GM21367 (cell line): ENCODE measurements around the gene BTBD16.

Experiments used
- ATAC-seq: cut with Tn5 transposase; IDR thresholded peaks from one replicate; pipeline ENCODE4 v1.9.1; 2021; ENCODE audit not compliant: unreplicated experiment

BTBD16 gene

GRCh38 chr10:122308417-122309141 is 37.5 kb downstream of the BTBD16 start:
- no peak for ATAC-seq

- no peak for ATAC-seq
These were observed 39.4 kb downstream of the BTBD16 start for GRCh38 chr10:122310311-122311050.

DNA sequence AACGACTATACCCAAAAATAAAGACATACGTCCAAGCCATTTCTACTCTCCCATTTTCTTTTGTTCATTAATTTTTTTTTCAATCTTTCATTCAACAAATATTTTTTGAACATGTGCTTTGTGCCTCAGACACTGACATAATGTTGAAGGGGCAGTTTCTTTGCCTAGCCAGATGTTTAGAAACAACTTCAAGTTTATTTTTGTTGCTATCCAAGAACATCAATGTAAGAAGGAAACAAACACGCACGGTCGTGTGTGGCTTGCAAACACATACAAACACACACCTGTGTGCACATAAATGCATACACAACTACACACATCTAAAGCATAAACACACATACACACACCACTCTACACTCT is 39.9 kb downstream of the BTBD16 start:
- no peak for ATAC-seq

DNA sequence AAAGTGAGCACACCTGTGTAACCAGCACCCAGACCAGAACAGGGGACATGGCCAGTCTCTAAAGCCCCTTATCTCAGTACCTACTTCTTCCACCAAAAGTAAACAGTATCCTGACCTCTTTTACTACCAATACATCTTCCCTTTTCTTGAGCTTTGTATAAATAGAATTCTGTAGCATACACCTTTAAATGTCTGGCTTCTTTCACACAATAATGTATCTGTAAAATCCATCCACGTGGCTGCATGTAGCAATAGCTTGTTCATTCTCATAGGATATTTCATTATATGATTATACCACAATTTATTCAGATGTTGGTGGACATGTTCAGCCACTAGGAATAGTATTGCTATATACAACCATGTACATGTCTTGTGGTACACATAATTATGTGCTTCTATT is 40.6 kb downstream of the BTBD16 start:
- no peak for ATAC-seq

DNA sequence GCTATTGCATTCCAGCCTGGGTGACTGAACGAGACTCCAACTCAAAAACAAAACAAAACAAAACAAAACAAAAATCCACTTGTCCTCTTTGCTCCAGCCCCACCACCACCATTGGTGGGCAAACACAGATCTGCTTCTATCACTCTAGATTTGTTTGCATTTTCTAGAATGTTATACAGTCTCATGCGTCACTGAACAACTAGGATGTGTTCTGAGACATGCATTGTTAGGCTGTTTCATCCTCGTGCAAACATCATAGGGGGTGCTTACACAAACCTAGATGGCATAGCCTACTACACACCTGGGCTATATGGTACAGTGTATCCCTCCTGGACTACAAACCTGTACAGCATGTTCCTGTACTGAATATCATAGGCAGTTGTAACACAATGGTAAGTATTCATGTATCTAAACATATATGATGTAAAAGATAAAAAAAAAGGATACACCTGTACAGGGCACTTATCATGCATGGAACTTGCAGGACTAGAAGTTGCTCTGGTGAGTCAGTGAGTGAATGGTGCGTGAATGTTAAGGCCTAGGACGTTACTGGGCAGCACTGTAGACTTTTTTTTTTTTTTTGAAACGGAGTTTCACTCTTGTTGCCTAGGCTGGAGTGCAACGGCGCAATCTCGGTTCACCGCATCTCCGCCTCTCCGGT is 45.3 kb downstream of the BTBD16 start:
- no peak for ATAC-seq

- no peak for ATAC-seq
These were observed 50.9 kb downstream of the BTBD16 start for GRCh38 chr10:122321960-122322359.

DNA sequence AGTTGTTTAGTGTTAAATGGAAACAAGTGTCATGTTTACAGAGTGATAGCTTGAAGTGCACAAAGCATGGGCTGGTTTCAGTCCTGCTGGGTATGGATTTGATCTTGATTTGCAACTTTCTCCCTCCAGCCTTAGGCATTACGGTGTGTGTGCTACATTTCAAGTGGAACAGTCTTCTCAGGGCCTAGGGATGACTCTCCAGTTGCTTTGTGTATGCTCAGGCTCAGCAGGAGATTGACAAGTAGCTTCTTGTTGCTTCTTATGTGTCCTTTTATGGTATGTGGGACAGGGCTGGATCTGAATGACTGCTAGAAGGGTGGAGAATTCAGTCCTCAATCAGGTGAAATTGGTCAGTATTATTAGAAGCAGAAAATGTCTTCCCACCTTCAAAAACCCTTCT is 52.1 kb downstream of the BTBD16 start:
- no peak for ATAC-seq

GRCh38 chr10:122323941-122324675 is 53.0 kb downstream of the BTBD16 start:
- ATAC-seq, result no peak

DNA sequence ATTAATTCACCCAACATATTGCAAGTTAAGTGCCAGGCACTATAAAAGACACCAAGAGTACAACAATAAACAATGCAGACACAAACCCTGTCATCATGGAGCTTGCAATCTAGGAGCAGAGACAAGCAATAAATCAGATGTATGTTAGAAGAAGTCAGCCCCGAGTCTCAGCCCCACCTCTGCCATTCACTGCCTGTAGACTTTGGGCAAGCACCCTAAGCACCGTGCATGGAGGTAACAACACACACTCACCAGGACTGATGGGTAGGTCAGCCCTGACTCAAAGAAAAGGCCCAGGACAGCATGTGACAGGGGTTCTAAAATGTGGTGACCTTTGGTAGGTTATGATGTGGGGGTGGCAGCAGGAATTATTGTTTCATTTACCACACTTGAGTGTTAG is 54.1 kb downstream of the BTBD16 start:
- ATAC-seq, result no peak

GRCh38 chr10:122326385-122326784 is 55.3 kb downstream of the BTBD16 start:
- no peak for ATAC-seq

- ATAC-seq, result no peak
These were observed 55.7 kb downstream of the BTBD16 start for GRCh38 chr10:122326806-122327205.

DNA sequence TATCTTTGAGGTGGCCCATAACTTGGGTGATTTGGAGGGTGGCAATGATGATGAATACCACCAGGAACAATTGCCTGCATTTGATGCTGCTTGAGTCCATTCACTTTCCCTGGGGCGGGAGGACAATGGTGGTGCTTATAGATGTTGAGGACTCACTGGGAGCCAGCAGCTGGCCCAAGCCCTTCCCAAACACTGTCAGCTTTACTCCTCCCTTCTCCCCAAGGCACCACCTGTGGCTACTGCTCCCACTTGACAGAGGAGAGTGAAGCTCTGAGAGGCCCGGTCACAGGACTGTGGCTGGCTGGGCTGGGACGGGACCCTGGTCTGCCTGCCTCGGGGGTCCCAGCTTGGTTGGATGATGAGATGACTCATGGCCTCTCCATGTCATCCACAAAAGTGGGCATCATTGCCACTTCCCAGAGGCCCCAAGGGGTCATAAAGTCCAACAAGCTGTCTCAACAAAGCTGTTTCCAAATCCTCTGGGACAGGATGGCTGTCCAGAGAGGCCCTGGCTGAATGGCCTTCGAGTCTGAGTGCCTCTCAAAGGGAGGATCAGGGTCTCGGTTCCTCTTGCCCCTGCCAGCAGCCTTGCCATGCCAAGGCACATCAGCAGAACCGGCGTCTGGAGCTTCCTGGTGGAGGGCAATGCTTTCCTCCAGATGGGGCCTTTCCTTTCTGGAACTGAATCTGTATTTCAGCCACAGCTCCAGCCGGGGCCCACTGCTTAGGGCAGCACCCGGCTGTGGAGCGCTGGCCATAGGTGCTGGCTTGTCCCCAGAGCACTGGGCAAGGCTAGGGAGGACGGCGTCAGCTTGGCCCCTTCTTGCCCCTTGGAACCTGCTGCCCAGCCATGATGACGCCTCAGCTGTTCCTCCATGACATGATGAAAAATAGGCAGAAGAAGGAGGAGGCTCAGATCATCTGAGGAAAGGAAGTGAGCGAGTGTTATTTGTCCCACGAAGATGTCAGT is 56.4 kb downstream of the BTBD16 start:
- no peak for ATAC-seq

DNA sequence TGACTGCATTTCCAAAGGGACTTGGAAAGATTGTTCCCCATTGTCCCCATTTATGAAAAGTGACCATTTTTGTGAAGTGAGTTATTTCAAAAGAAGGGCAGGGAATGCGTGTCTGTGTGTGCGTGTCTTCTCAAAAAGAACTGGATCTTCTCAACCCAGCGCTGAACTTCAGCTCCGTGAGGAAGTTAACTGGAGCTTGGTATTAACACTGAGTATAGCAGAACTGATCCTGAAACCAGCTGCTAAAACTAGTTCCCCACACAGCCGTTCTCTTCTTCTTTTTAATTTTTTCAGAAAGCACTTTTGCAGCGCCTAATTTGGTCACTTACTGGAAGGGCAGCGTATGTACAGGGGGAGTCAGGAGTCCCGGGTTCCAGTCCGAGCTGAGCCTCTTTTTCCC is 57.6 kb downstream of the BTBD16 start:
- no peak for ATAC-seq

DNA sequence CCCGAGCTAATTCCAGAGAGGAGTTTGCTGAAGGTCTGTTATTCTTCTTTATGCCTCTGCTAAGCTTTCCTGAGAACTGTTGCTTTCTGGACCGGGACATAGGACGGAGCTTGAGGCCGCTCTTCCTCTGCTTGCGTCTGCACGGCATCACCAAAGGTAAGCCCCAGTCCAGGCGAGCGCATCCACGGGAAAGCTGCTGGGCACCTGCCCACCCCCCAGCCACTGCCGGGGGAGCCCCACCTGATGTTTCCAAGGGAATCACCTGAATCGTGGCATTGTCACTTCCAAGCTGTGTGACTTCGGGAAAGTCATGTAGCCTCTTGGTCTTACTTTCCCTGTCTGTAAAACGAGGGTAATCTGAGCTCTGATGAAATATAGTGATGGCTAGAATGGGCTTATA is 58.3 kb downstream of the BTBD16 start:
- ATAC-seq, result no peak

DNA sequence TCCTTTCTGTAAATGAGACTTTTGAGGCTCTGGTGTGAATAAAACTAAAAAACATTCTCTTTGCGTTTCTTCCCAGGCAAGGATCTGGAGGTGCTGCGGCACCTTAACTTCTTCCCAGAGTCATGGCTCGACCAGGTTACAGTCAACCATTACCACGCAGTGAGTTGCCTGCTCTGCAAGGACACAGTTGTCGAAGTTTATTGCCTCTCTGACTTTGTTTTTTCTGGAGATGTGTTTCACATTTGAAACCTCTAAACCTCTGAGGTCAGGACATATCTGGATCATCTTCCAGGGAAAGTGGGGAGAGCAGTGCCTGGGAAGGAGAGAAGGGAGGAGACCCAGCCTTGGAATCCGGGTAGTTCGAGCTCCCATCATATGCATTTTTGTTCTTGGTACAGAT is 60.0 kb downstream of the BTBD16 start:
- no peak for ATAC-seq

GRCh38 chr10:122331615-122332446 is 60.7 kb downstream of the BTBD16 start:
- ATAC-seq, result no peak

- ATAC-seq, result no peak
These were observed 61.9 kb downstream of the BTBD16 start for GRCh38 chr10:122333037-122333436.

GRCh38 chr10:122336332-122336731 is 65.2 kb downstream of the BTBD16 start:
- no peak for ATAC-seq

DNA sequence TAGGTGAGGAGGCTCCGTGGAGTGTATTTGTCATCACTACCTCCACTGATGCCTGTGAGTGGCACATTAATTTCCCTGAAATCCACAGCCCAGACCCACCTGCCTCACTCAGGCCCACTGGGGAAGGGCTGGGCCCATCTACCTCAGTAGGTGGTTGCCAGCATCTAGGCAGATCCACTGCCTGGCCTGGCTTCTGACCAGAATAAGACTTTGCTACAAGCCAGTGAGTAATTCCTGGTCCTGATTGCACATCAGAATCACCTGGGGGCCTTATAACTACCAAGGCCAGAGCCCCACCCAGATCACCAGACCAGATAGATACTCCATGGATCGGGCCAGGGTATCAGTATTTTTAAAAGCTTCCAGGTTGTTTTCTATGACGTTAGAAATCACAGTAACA is 65.9 kb downstream of the BTBD16 start:
- ATAC-seq, result no peak
